HUES6 (cell line): ENCODE data around the gene MRGPRF.

Source experiments
- H3K27ac ChIP-seq: 2 replicates; pipeline ENCODE4 v1.7.0; 2013; ENCODE audit warnings: low read depth, mild to moderate bottlenecking, low read length, inconsistent platforms
- H3K27me3 ChIP-seq: 2 replicates; pipeline ENCODE4 v1.6.1; 2013; ENCODE audit warnings: low read length; ENCODE audit not compliant: control insufficient read depth, insufficient read depth
- H3K36me3 ChIP-seq: 2 replicates; pipeline ENCODE4 v1.6.1; 2013; ENCODE audit warnings: low read length; ENCODE audit not compliant: control insufficient read depth, insufficient read depth
- H3K4me1 ChIP-seq: 2 replicates; pipeline ENCODE4 v1.6.1; 2013; ENCODE audit warnings: low read length; ENCODE audit not compliant: control insufficient read depth, insufficient read depth
- H3K4me3 ChIP-seq: 2 replicates; pipeline ENCODE4 v1.5.1; 2013; ENCODE audit warnings: low read depth, low read length
- H3K9ac ChIP-seq: one replicate; pipeline ENCODE4 v1.6.1; 2013; ENCODE audit warnings: mild to moderate bottlenecking, low read length
- H3K9me3 ChIP-seq: 2 replicates; pipeline ENCODE4 v1.6.1; 2013; ENCODE audit warnings: low read depth, low read length; ENCODE audit not compliant: control insufficient read depth, insufficient read depth

The MRGPRF gene

DNA sequence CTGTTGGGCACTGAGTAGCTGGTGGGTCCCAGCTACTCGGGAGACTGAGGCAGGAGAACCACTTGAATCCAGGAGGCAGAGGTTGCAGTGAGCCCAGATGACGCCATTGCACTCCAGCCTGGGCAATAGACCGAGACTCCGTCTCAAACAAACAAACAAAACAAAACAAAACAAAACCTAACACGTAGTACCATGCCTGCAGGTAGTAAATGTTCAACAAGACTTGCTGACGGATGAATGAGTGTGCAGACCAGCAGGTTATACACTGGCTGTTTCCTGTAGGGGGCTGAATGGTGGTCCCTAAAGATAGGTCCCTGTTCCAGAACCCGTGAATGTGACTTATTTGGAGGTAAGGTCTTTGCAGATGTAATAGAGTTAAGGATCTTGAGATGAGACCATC is 19.5 kb downstream of the MRGPRF start:
- H3K4me1 ChIP-seq = peaks cover 4% of the 10 kb centered on the region; the same call in 1 of the 2 replicates
- H3K27ac ChIP-seq = no peak overlapping the region
- no peaks in the 10 kb centered on the region for H3K9me3 ChIP-seq
- H3K9ac ChIP-seq = no peak overlapping the region
- no peak overlapping the region for H3K4me3 ChIP-seq
- no peaks in the 10 kb centered on the region for H3K27me3 ChIP-seq
- H3K36me3 ChIP-seq = no peaks in the 10 kb centered on the region

DNA sequence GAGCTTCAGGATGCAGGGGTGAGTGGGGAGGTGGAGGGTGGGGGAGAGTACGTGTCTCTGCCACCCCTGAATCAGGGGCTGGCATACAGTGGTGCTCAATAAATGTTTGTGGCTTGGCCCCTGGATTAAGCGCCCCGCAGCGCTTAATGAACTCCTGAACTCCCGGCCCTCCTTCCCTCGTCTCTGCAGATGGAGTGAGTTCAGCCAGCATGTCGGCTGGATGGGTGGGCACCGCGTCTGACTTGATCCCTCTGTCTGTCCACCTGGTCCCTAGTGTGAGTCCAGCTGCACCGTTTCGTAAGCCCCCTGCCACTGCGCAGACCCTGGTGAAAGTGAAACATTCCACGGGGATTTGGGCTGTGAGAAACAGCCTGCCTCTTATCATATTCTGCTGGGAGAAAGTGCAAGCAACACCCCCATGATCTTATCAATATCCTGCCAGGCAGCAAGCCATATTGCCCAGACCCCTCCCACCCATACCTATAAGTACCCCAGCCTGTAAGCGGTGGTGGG is 20.2 kb downstream of the MRGPRF start:
- H3K9ac ChIP-seq = no peak overlapping the region
- H3K27ac ChIP-seq = no peak overlapping the region
- H3K27me3 ChIP-seq = no peaks in the 10 kb centered on the region
- H3K9me3 ChIP-seq = no peaks in the 10 kb centered on the region
- H3K36me3 ChIP-seq = no peaks in the 10 kb centered on the region
- H3K4me1 ChIP-seq = no peaks in the 10 kb centered on the region
- no peak overlapping the region for H3K4me3 ChIP-seq

DNA sequence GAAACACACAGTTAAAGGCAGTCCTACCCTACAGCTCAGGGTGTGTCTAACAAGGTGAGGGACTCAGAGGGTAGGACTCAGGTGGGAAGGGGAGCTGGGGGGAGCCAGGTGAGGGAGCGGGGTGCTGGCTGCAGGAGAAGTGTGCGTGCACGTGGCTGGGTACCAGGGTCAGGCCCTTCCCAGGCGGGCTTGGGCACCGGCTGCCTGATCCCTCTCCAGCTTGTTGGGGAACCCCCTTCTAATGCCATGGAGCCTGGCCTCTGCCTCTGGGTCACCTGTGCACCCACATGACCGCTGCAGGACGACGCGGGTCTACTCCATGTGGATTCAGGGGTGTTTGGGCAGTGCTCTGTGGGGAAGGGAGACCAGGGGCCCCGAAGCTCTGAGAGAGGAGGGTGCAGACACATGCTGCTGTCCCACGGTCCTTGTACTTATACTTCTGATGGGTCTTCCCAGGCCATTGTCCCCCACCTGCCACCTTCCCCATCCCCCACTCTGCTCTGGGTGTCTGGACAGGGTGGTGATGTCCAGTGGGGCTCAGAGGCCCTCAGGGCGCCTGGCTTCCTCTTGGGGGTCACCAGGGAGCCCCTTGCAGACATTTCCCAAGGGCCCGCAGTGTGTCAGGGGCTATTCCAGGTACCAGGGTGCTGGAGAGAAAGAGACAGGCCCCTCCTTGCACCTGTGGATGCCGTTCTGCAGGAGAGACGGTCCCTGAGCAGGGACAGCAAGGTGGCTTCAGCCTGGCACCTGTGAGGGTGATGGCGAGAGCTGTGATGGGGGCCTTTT is 21.9 kb downstream of the MRGPRF start:
- Histone ChIP-seq H3K27ac (no peak overlapping the region), H3K9ac (no peak overlapping the region), H3K9me3 (no peaks in the 10 kb centered on the region; the same call in 1 of the 2 replicates), H3K36me3 (no peaks in the 10 kb centered on the region), H3K4me1 (no peaks in the 10 kb centered on the region), H3K27me3 (no peaks in the 10 kb centered on the region), H3K4me3 (no peak overlapping the region)

DNA sequence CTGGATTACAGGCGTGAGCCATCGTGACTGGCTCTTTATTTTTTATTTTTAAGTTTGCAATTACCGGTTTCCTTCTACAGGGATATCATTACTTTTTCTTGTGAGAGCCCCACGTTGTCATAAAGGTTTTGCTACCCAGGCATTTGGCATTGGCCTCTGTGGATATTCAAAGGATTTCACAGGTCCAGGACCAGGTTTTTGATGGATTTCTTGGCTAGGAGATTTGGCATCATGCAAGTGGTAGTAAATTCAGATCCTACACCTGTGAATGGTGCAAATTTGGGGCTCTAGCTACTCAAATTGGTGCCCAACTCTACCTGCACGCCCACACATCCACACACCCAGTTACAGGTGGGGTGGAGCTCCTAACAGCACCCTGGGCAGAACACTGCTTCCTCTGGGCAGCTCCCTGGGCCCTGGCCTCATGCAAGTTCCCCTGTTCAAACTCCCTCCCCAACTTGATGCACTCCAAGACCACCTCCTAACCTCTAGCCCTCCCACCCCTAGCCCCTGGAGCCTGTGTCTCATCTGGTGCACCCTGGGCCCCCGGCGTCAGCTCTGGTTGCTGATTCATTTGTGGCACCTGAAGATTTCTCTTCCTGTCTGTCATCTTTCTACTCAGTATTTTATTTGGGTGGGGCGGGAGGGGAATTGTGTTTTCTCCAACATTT is 23.0 kb downstream of the MRGPRF start:
- Histone ChIP-seq H3K4me1 (no peaks in the 10 kb centered on the region), H3K27me3 (no peaks in the 10 kb centered on the region), H3K36me3 (no peaks in the 10 kb centered on the region), H3K4me3 (no peak overlapping the region), H3K9me3 (no peaks in the 10 kb centered on the region; the same call in 1 of the 2 replicates), H3K27ac (no peak overlapping the region), H3K9ac (no peak overlapping the region)

DNA sequence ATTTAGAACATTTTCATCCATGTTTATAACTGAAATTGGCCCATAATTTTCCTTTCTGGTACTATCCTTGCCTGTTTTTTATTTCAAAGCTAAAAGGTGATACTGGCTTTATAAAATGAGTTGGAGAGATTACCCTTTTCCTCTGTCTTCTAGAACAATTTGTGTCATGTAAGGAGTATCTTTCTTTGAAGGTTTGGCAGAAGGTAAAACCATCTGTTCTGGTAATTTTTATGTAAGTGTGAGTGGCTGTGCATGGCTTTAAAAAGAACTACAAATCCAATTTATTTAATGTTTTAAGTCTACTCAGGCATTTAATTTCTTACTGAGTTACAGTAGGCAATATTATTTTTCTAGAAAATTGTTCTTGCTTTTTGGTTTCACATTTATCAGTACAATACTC is 24.6 kb downstream of the MRGPRF start:
- Histone ChIP-seq H3K27me3 (no peaks in the 10 kb centered on the region), H3K9ac (no peak overlapping the region), H3K4me1 (no peaks in the 10 kb centered on the region), H3K36me3 (no peaks in the 10 kb centered on the region), H3K9me3 (no peaks in the 10 kb centered on the region; the same call in 1 of the 2 replicates), H3K27ac (no peak overlapping the region), H3K4me3 (no peak overlapping the region)

DNA sequence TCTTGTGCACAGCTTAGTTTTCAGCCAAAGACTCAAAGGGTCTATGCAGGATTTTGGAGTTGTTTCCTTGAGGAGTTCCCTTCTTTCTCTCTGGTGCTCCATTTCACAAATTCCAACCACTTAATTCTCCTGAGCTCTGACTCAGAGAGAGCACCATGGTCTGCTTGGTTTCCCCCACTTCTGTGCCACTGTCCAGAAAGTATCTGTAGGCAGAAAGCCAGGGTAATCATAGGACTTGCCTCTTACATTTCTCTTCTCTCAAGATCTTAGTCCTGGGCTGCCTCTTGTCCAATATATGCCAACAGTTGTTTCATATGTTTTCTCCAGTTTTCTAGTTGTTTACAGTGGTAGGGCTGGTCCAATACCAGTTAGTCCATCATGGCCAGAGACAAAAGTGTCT is 25.8 kb downstream of the MRGPRF start:
- no peak overlapping the region for H3K9ac ChIP-seq
- no peaks in the 10 kb centered on the region for H3K36me3 ChIP-seq
- no peak overlapping the region for H3K4me3 ChIP-seq
- no peaks in the 10 kb centered on the region for H3K27me3 ChIP-seq
- no peak overlapping the region for H3K27ac ChIP-seq
- no peaks in the 10 kb centered on the region for H3K4me1 ChIP-seq
- peaks cover under 1% of the 10 kb centered on the region for H3K9me3 ChIP-seq

DNA sequence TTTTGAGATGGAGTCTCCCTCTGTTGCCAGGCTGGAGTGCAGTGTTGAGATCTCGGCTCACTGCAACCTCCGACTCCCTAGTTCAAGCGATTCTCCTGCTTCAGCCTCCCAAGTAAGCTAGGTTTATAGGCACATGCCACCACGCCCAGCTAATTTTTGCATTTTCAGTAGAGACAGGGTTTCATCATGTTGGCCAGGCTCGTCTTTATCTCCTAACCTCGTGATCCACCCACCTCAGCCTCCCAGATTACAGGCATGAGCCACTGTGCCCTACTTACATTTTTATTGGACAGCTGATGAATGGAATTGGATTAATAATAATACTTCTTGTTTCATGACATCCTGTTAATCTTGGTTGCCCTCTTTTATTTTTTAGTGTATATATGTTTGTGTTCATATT is 29.2 kb downstream of the MRGPRF start:
- Histone ChIP-seq H3K9me3 (peaks cover 4% of the 10 kb centered on the region), H3K9ac (no peak overlapping the region), H3K36me3 (no peaks in the 10 kb centered on the region), H3K27ac (no peak overlapping the region), H3K4me1 (peaks cover 9% of the 10 kb centered on the region), H3K4me3 (no peak overlapping the region), H3K27me3 (no peaks in the 10 kb centered on the region)

DNA sequence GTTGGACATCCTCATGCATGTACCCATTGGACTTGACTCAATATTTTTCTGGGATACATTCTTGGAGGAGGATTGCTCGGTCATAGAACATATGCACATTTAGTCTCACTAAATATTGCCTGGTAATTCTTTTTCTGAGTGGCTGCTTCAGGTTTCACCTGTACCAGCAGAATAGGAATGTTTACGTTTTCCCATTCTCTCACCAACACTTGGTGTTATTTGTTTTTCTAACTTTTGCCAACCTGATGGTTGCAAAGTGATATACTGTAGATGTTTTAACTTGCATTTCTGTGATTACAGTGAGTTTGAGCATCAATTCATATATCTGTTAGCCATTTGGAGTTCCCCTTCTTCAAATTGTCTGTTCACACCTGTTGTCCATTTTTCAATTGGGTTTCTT is 30.9 kb downstream of the MRGPRF start:
- H3K9ac ChIP-seq = no peak overlapping the region
- no peak overlapping the region for H3K27ac ChIP-seq
- no peak overlapping the region for H3K4me3 ChIP-seq
- H3K4me1 ChIP-seq = peaks cover 9% of the 10 kb centered on the region
- H3K9me3 ChIP-seq = peaks cover 4% of the 10 kb centered on the region
- no peaks in the 10 kb centered on the region for H3K36me3 ChIP-seq
- no peaks in the 10 kb centered on the region for H3K27me3 ChIP-seq

DNA sequence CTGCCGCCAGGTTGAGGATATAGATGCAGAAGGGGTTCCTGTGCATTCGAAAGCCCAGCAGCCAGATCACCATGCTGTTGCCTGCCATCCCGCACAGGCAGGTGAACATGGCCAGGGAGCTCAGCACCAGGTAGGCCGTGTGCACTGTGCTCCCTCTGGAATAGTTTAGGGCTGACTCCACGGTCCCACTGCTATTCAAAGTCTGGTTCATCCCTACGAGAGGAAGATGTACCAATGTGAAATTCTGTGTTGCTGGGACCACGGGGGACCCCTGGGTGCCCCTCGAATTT is 32.3 kb downstream of the MRGPRF start, which contains the start of gene MRGPRD:
MRGPRD (minus strand) TSS at position 211 of the 290 bp plus-strand sequence; CDS start at position 211, 0 bp downstream.
- Histone ChIP-seq H3K27me3 (no peaks in the 10 kb centered on the region), H3K4me1 (peaks cover 9% of the 10 kb centered on the region), H3K36me3 (no peaks in the 10 kb centered on the region), H3K9me3 (peaks cover 4% of the 10 kb centered on the region; the same call in 1 of the 2 replicates), H3K27ac (no peak within 1 kb of the TSS), H3K4me3 (no peak within 1 kb of the TSS), H3K9ac (no peak within 1 kb of the TSS)

DNA sequence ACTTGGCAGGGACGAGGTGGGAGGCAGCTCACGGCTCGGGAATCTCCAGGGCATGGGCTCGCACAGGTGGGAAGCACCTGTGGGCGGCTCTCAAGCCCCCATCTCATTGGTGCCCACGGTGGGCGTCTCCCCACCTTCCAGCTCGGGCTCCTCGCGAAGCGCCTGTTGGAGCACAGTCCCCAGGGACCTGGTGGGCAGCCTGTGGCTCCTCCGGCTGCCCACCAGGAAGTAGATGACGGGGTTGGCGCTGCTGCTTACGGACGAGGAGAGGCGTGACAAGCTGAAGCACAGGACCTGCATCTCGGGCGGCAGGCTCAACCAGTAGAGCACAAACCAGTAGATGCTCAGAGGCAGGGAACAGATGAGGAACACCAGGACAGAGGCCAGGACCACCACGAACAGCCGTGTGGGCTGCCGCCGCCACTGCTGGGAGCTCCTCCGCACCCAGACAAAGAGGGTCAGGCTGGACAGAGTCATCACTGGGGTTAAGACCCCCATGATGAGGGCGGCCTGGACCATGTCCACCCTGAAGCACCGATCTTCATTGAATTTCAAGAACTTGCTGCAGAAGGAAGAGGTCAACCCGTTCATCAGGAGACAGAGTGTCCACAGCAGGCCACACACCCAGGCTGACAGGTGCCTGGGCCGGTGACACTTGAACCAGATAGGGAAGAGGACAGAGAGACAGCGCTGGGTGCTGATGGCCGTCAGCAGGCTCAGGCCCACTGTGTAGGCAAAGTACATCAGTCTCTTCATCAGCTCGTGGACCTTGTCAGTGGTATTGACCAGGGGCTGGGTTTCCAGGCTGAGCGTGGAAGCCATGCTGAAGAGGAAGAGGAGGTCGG is 32.9 kb downstream of the MRGPRF start:
- Histone ChIP-seq H3K9me3 (peaks cover 4% of the 10 kb centered on the region; the same call in 1 of the 2 replicates), H3K4me3 (no peak overlapping the region), H3K27ac (no peak overlapping the region), H3K36me3 (no peaks in the 10 kb centered on the region), H3K9ac (no peak overlapping the region), H3K4me1 (peaks cover 9% of the 10 kb centered on the region), H3K27me3 (no peaks in the 10 kb centered on the region)
